HG03442 (cell line): ENCODE data around the gene PARP12.

ENCODE experiments used
- ATAC-seq: cut with Tn5 transposase; IDR thresholded peaks from one replicate; pipeline ENCODE4 v1.9.1; 2021; ENCODE audit warnings: mild to moderate bottlenecking, moderate library complexity; ENCODE audit not compliant: unreplicated experiment

PARP12 gene

GRCh38 chr7:139992353-139993044, 70.3 kb downstream of the PARP12 start:
- ATAC-seq = no peak

- ATAC-seq = no peak
Measured at GRCh38 chr7:139991911-139992310, 70.8 kb downstream of the PARP12 start.

- no peak for ATAC-seq
Measured at GRCh38 chr7:139991269-139991666, 71.5 kb downstream of the PARP12 start.

- ATAC-seq = no peak
Measured at GRCh38 chr7:139990571-139991268, 72.0 kb downstream of the PARP12 start.

- ATAC-seq = no peak
Measured at GRCh38 chr7:139990142-139990535, 72.6 kb downstream of the PARP12 start.

GRCh38 chr7:139989366-139990141, 73.2 kb downstream of the PARP12 start:
- ATAC-seq = no peak

GRCh38 chr7:139987691-139988516, 74.8 kb downstream of the PARP12 start:
- ATAC-seq = no peak

- ATAC-seq = no peak
Measured at GRCh38 chr7:139985811-139986210, 76.9 kb downstream of the PARP12 start.

- no peak for ATAC-seq
Measured at GRCh38 chr7:139984642-139985539, 77.9 kb downstream of the PARP12 start.

GRCh38 chr7:139982927-139983920, 79.5 kb downstream of the PARP12 start:
- ATAC-seq = no peak

GRCh38 chr7:139981511-139981895, 81.2 kb downstream of the PARP12 start:
- no peak for ATAC-seq

- no peak for ATAC-seq
Measured at GRCh38 chr7:139976838-139977656, 85.7 kb downstream of the PARP12 start.

GRCh38 chr7:139976055-139976837, 86.5 kb downstream of the PARP12 start:
- no peak for ATAC-seq

- no peak for ATAC-seq
Measured at GRCh38 chr7:139974179-139974811, 88.5 kb downstream of the PARP12 start.
